Hepatocyte (in vitro differentiated cells): ENCODE results near the gene SHISA3.

Experiments
- CTCF ChIP-seq: fragments of 200-600 bp; sonication (generic); IDR thresholded peaks from 2 replicates; pipeline ENCODE4 v1.5.1; 2016; ENCODE audit warnings: antibody characterized with exemption, mild to moderate bottlenecking; ENCODE audit not compliant: poor library complexity
- EZH2 ChIP-seq: fragments of 200-600 bp; sonication (generic); IDR thresholded peaks from 2 replicates; pipeline ENCODE4 v1.6.1; 2016; ENCODE audit warnings: antibody characterized with exemption, mild to moderate bottlenecking, borderline replicate concordance

GRCh38 chr4:42404001-42404400, 6.7 kb downstream of the SHISA3 start:
- TF ChIP-seq CTCF (no peak), EZH2 (no peak)
